ENCODE measurements around the gene CCDC87.

The CCDC87 gene

DNA sequence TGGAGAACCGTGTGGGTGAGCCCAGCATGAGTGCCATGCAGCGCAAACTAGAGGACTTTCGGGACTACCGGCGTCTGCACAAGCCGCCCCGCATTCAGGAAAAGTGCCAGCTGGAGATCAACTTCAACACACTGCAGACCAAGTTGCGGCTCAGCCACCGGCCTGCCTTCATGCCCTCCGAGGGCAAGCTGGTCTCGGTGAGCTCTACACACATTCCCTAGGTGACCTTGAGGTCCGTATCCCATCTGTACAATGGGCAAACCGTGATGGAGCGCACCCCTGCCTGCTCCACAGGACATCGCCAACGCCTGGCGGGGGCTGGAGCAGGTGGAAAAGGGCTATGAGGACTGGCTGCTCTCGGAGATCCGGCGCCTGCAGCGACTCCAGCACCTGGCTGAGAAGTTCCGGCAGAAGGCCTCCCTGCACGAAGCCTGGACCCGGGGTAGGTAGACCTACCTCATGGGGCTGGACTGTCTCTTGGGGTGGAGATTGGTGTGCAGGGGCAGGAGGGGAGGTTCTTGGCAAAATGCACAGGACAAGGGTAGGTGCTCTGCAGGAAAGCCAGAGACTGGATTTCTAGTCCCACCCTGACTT lies 35.0 kb downstream of the CCDC87 start:
- H3K79me2 ChIP-seq (ENCODE audit: low read length): no peaks in the 10 kb centered on the region
- H3K27me3 ChIP-seq (ENCODE audit: low read depth, low read length): no peaks in the 10 kb centered on the region
- no peak for TF ChIP-seq CTCF (IDR thresholded peaks at IDR 0.05; ENCODE audit: low read depth, low read length)
- no peak for TF ChIP-seq EZH2phosphoT487 (IDR thresholded peaks at IDR 0.05; ENCODE audit: low read depth)
- H3K9ac ChIP-seq (ENCODE audit: low read length): no peak overlapping the region
- no peaks in the 10 kb centered on the region for H4K20me1 ChIP-seq (ENCODE audit: insufficient read depth, low read length)
- H3K9me3 ChIP-seq (ENCODE audit: insufficient read depth, low read length): no peaks in the 10 kb centered on the region
- H3K4me2 ChIP-seq (ENCODE audit: low read length): no peak overlapping the region
- H3K36me3 ChIP-seq (replicated peaks; ENCODE audit: low read depth, low read length): no peaks in the 10 kb centered on the region
- H2AFZ ChIP-seq (ENCODE audit: low read depth, low read length): no peak overlapping the region
- H3K4me1 ChIP-seq (ENCODE audit: low read length): no peaks in the 10 kb centered on the region
- no peak overlapping the region for H3K4me3 ChIP-seq (ENCODE audit: low read length)
- no peak overlapping the region for H3K27ac ChIP-seq (ENCODE audit: low read length)

DNA sequence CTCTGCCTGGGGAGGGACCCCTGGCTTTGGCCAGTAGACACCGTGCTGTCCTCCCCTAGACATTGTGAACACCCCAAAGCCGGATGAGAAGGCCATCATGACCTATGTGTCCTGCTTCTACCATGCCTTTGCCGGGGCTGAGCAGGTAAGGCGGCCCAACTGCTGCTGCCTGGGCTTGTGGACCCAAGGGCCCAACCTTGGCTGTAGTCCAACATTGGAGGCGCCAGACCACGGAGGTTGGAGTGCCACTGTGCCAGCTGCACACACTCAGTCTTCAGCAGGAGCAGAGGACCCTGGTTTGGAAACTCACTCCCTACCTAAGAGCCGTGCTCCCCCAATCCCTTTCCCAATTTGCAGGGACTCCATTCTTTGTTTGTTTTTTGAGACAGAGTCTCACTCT lies 36.8 kb downstream of the CCDC87 start:
- TF ChIP-seq CTCF (IDR thresholded peaks at IDR 0.05; ENCODE audit: low read depth, low read length) (no peak), EZH2phosphoT487 (IDR thresholded peaks at IDR 0.05; ENCODE audit: low read depth) (no peak)
- H3K9ac ChIP-seq (ENCODE audit: low read length): no peak overlapping the region
- no peaks in the 10 kb centered on the region for H3K9me3 ChIP-seq (ENCODE audit: insufficient read depth, low read length)
- H3K4me2 ChIP-seq (ENCODE audit: low read length): no peak overlapping the region
- no peaks in the 10 kb centered on the region for H4K20me1 ChIP-seq (ENCODE audit: insufficient read depth, low read length)
- H3K79me2 ChIP-seq (ENCODE audit: low read length): no peaks in the 10 kb centered on the region
- no peak overlapping the region for H3K27ac ChIP-seq (ENCODE audit: low read length)
- no peaks in the 10 kb centered on the region for H3K27me3 ChIP-seq (ENCODE audit: low read depth, low read length)
- H2AFZ ChIP-seq (ENCODE audit: low read depth, low read length): no peak overlapping the region
- H3K36me3 ChIP-seq (replicated peaks; ENCODE audit: low read depth, low read length): no peaks in the 10 kb centered on the region
- no peaks in the 10 kb centered on the region for H3K4me1 ChIP-seq (ENCODE audit: low read length)
- H3K4me3 ChIP-seq (ENCODE audit: low read length): no peak overlapping the region

GRCh38 chr11:66555416-66555815 lies 37.4 kb downstream of the CCDC87 start:
- Histone ChIP-seq H3K9ac (ENCODE audit: low read length) (no peak overlapping the region), H3K27me3 (ENCODE audit: low read depth, low read length) (no peaks in the 10 kb centered on the region), H3K4me1 (ENCODE audit: low read length) (no peaks in the 10 kb centered on the region), H3K4me2 (ENCODE audit: low read length) (no peak overlapping the region), H2AFZ (ENCODE audit: low read depth, low read length) (no peak overlapping the region), H3K79me2 (ENCODE audit: low read length) (no peaks in the 10 kb centered on the region), H3K27ac (ENCODE audit: low read length) (no peak overlapping the region), H3K4me3 (ENCODE audit: low read length) (no peak overlapping the region), H3K9me3 (ENCODE audit: insufficient read depth, low read length) (no peaks in the 10 kb centered on the region), H3K36me3 (replicated peaks; ENCODE audit: low read depth, low read length) (no peaks in the 10 kb centered on the region), H4K20me1 (ENCODE audit: insufficient read depth, low read length) (no peaks in the 10 kb centered on the region)
- TF ChIP-seq CTCF (IDR thresholded peaks at IDR 0.05; ENCODE audit: low read depth, low read length): no peak
- TF ChIP-seq EZH2phosphoT487 (IDR thresholded peaks at IDR 0.05; ENCODE audit: low read depth): no peak

DNA sequence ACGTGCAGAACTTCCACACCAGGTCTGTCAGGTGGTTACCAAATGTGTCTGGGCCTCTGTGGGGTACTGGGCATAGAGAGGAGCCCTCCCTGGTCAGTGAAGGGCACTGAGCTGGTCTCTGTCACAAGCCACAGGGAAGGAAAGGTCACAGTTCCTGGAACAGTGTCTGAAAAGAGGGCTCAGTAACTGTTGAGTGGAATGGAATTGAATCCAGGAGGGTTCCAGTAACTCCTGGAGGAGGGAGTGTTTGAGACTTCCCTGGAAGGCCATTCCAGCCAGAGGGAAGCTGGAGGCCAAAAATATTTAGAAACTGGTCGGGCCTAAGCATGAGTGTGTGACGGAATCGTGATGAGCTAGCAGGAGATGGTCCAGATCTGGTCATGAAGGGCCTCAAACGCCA lies 38.3 kb downstream of the CCDC87 start:
- Histone ChIP-seq H3K27ac (ENCODE audit: low read length) (no peak overlapping the region), H3K4me3 (ENCODE audit: low read length) (no peak overlapping the region), H3K9ac (ENCODE audit: low read length) (no peak overlapping the region), H3K4me2 (ENCODE audit: low read length) (no peak overlapping the region), H3K36me3 (replicated peaks; ENCODE audit: low read depth, low read length) (no peaks in the 10 kb centered on the region), H3K9me3 (ENCODE audit: insufficient read depth, low read length) (no peaks in the 10 kb centered on the region), H3K4me1 (ENCODE audit: low read length) (no peaks in the 10 kb centered on the region), H4K20me1 (ENCODE audit: insufficient read depth, low read length) (no peaks in the 10 kb centered on the region), H3K27me3 (ENCODE audit: low read depth, low read length) (no peaks in the 10 kb centered on the region), H3K79me2 (ENCODE audit: low read length) (no peaks in the 10 kb centered on the region), H2AFZ (ENCODE audit: low read depth, low read length) (no peak overlapping the region)
- TF ChIP-seq EZH2phosphoT487 (IDR thresholded peaks at IDR 0.05; ENCODE audit: low read depth) (no peak), CTCF (IDR thresholded peaks at IDR 0.05; ENCODE audit: low read depth, low read length) (no peak)

Data from OCI-LY3 (cell line).